ENCODE data around the gene EPHA2. TPM values are rescaled to one million over a fixed set of nuclear protein-coding genes. Genes with fewer than 3 reads are reported as not detected.

Gene EPHA2
- total and polyA plus RNA-seq, 4 donors: 2.9 to 11.1 (median 6.8) TPM

GRCh38 chr1:16173447-16174260, 17.8 kb upstream of the EPHA2 start:
- H3K36me3 ChIP-seq (ENCODE audit: control insufficient read depth in 4 of 4, insufficient read depth in 3 of 4, low read depth in 1 of 4, low read length in 3 of 4): no peaks in the 10 kb centered on the region
- no peak overlapping the region for H3K27ac ChIP-seq (ENCODE audit: low read depth in 1 of 2, low read length in 2 of 2)
- no peak overlapping the region for H3K9ac ChIP-seq (ENCODE audit: low read depth in 1 of 2, low read length in 2 of 2)
- no peaks in the 10 kb centered on the region for H3K27me3 ChIP-seq (ENCODE audit: control insufficient read depth in 4 of 4, insufficient read depth in 4 of 4, low read length in 3 of 4)
- no peak overlapping the region for H3K4me3 ChIP-seq (ENCODE audit: low read depth in 1 of 3, low read length in 3 of 3)
- TF ChIP-seq REST (IDR thresholded peaks at IDR 0.05): no peak
- no peak for TF ChIP-seq GABPA (IDR thresholded peaks at IDR 0.05 in 1 of 2, conservative IDR thresholded peaks at IDR 0.05 in 1 of 2)
- DNase-seq (ENCODE audit: low spot score): no peak
- 63% methylated on average over 12 of the region's 12 CpGs for whole genome bisulfite sequencing
- no peaks in the 10 kb centered on the region for H3K9me3 ChIP-seq (ENCODE audit: control insufficient read depth in 4 of 4, low read length in 3 of 4)
- peaks cover 13 to 51% (median 35%) of the 10 kb centered on the region in 4 donors for H3K4me1 ChIP-seq (ENCODE audit: control insufficient read depth in 4 of 4, insufficient read depth in 4 of 4, low read length in 3 of 4)

GRCh38 chr1:16172964-16173446, 17.1 kb upstream of the EPHA2 start:
- Histone ChIP-seq H3K27me3 (ENCODE audit: control insufficient read depth in 4 of 4, insufficient read depth in 4 of 4, low read length in 3 of 4) (no peaks in the 10 kb centered on the region), H3K4me1 (ENCODE audit: control insufficient read depth in 4 of 4, insufficient read depth in 4 of 4, low read length in 3 of 4) (peaks cover 13 to 47% (median 33%) of the 10 kb centered on the region in 4 donors), H3K9me3 (ENCODE audit: control insufficient read depth in 4 of 4, low read length in 3 of 4) (no peaks in the 10 kb centered on the region), H3K27ac (ENCODE audit: low read depth in 1 of 2, low read length in 2 of 2) (no peak overlapping the region), H3K36me3 (ENCODE audit: control insufficient read depth in 4 of 4, insufficient read depth in 3 of 4, low read depth in 1 of 4, low read length in 3 of 4) (no peaks in the 10 kb centered on the region), H3K4me3 (ENCODE audit: low read depth in 1 of 3, low read length in 3 of 3) (no peak overlapping the region), H3K9ac (ENCODE audit: low read depth in 1 of 2, low read length in 2 of 2) (no peak overlapping the region)
- no peak for DNase-seq (ENCODE audit: low spot score)
- WGBS: 69% methylated on average over 14 of the region's 14 CpGs
- TF ChIP-seq JUND (IDR thresholded peaks at IDR 0.05) (no peak), EGR1 (IDR thresholded peaks at IDR 0.05; ENCODE audit: low read depth in 2 of 2) (no peak), CTCF (IDR thresholded peaks at IDR 0.05; ENCODE audit: low read depth, low read length, missing input control) (no peak), HNF4A (conservative IDR thresholded peaks at IDR 0.05) (no peak), YY1 (IDR thresholded peaks at IDR 0.05) (no peak), FOXA2 (IDR thresholded peaks at IDR 0.05) (no peak), TAF1 (conservative IDR thresholded peaks at IDR 0.05) (no peak), RXRA (IDR thresholded peaks at IDR 0.05) (no peak), MAX (IDR thresholded peaks at IDR 0.05) (no peak), REST (IDR thresholded peaks at IDR 0.05) (no peak), ATF3 (IDR thresholded peaks at IDR 0.05) (no peak), SP1 (IDR thresholded peaks at IDR 0.05) (no peak), GABPA (IDR thresholded peaks at IDR 0.05 in 1 of 2, conservative IDR thresholded peaks at IDR 0.05 in 1 of 2) (no peak), NR2F2 (IDR thresholded peaks at IDR 0.05) (no peak), RAD21 (IDR thresholded peaks at IDR 0.05) (no peak), ZBTB33 (IDR thresholded peaks at IDR 0.05) (no peak), FOXA1 (IDR thresholded peaks at IDR 0.05) (no peak), HNF4G (IDR thresholded peaks at IDR 0.05) (no peak)

All from liver (tissue), 9 donors.